Activated T-cell treated with anti-CD3 and anti-CD28 coated beads, Interleukin-2, amount 50 U/mL, for 24 hours (primary cell): ENCODE data around the gene MAPK8.
"Not testable (repeated sequence)": the region's sequence is repeated elsewhere in the genome, so short reads cannot be mapped to it uniquely, and the experiment has no call there.

Source experiments
- DNase-seq: peaks from one replicate; pipeline ENCODE4 v3.0.0-alpha.2; 2020
- H3K27ac Mint-ChIP-seq: 2 replicates; pipeline ENCODE4 v1.8.0; 2020; ENCODE audit warnings: mild to moderate bottlenecking, mixed read lengths
- H3K27me3 Mint-ChIP-seq: 2 replicates; pipeline ENCODE4 v1.8.0; 2020; ENCODE audit warnings: mixed read lengths
- H3K36me3 Mint-ChIP-seq: 2 replicates; pipeline ENCODE4 v1.8.0; 2020; ENCODE audit warnings: low read depth, mixed read lengths
- H3K4me1 Mint-ChIP-seq: 2 replicates; pipeline ENCODE4 v1.8.0; 2020; ENCODE audit warnings: low read depth, mixed read lengths
- H3K4me3 Mint-ChIP-seq: 2 replicates; pipeline ENCODE4 v1.8.0; 2020; ENCODE audit warnings: mild to moderate bottlenecking, moderate library complexity, mixed read lengths
- H3K9me3 Mint-ChIP-seq: 2 replicates; pipeline ENCODE4 v1.8.0; 2020; ENCODE audit warnings: mixed read lengths

Gene MAPK8

GRCh38 chr10:48418189-48418788, 111.8 kb downstream of the MAPK8 start:
- Mint-ChIP-seq H3K4me1 (no peaks in the 10 kb centered on the region), H3K36me3 (peaks cover 41% of the 10 kb centered on the region), H3K27me3 (no peaks in the 10 kb centered on the region), H3K27ac (no peak overlapping the region), H3K4me3 (no peak overlapping the region), H3K9me3 (no peaks in the 10 kb centered on the region)
- no peak for DNase-seq

GRCh38 chr10:48419714-48420113, 113.2 kb downstream of the MAPK8 start:
- H3K4me1 Mint-ChIP-seq: no peaks in the 10 kb centered on the region
- no peaks in the 10 kb centered on the region for H3K27me3 Mint-ChIP-seq
- no peak overlapping the region for H3K4me3 Mint-ChIP-seq
- H3K27ac Mint-ChIP-seq: no peak overlapping the region
- no peaks in the 10 kb centered on the region for H3K9me3 Mint-ChIP-seq
- peaks cover 43% of the 10 kb centered on the region for H3K36me3 Mint-ChIP-seq
- no peak for DNase-seq

- not testable (repeated sequence) for DNase-seq, H3K4me3 Mint-ChIP-seq, H3K9me3 Mint-ChIP-seq, H3K4me1 Mint-ChIP-seq, H3K27me3 Mint-ChIP-seq, H3K27ac Mint-ChIP-seq
- H3K36me3 Mint-ChIP-seq: peaks cover 39% of the 10 kb centered on the region
Measured at GRCh38 chr10:48421862-48422261, 115.4 kb downstream of the MAPK8 start.

GRCh38 chr10:48423884-48424283, 117.4 kb downstream of the MAPK8 start:
- no peaks in the 10 kb centered on the region for H3K27me3 Mint-ChIP-seq
- no peaks in the 10 kb centered on the region for H3K9me3 Mint-ChIP-seq
- H3K27ac Mint-ChIP-seq: no peak overlapping the region
- H3K36me3 Mint-ChIP-seq: peaks cover 51% of the 10 kb centered on the region
- no peak overlapping the region for H3K4me3 Mint-ChIP-seq
- H3K4me1 Mint-ChIP-seq: no peaks in the 10 kb centered on the region
- DNase-seq: no peak

GRCh38 chr10:48428896-48429295, 122.4 kb downstream of the MAPK8 start:
- no peaks in the 10 kb centered on the region for H3K9me3 Mint-ChIP-seq
- no peak for DNase-seq
- H3K27me3 Mint-ChIP-seq: no peaks in the 10 kb centered on the region
- H3K4me1 Mint-ChIP-seq: no peaks in the 10 kb centered on the region
- H3K36me3 Mint-ChIP-seq: peaks cover 61% of the 10 kb centered on the region
- H3K4me3 Mint-ChIP-seq: no peak overlapping the region
- no peak overlapping the region for H3K27ac Mint-ChIP-seq

- Mint-ChIP-seq H3K27ac (no peak overlapping the region), H3K9me3 (no peaks in the 10 kb centered on the region), H3K4me1 (no peaks in the 10 kb centered on the region), H3K27me3 (no peaks in the 10 kb centered on the region), H3K4me3 (no peak overlapping the region), H3K36me3 (peaks cover 63% of the 10 kb centered on the region)
- no peak for DNase-seq
Measured at GRCh38 chr10:48429309-48429708, 122.8 kb downstream of the MAPK8 start.

- H3K4me3 Mint-ChIP-seq: no peak overlapping the region
- no peak for DNase-seq
- H3K9me3 Mint-ChIP-seq: no peaks in the 10 kb centered on the region
- peaks cover 66% of the 10 kb centered on the region for H3K36me3 Mint-ChIP-seq
- H3K27me3 Mint-ChIP-seq: no peaks in the 10 kb centered on the region
- no peak overlapping the region for H3K27ac Mint-ChIP-seq
- no peaks in the 10 kb centered on the region for H3K4me1 Mint-ChIP-seq
Measured at GRCh38 chr10:48430402-48430993, 124.0 kb downstream of the MAPK8 start.

GRCh38 chr10:48431871-48432270, 125.4 kb downstream of the MAPK8 start:
- DNase-seq: no peak
- no peak overlapping the region for H3K27ac Mint-ChIP-seq
- peaks cover 65% of the 10 kb centered on the region for H3K36me3 Mint-ChIP-seq
- H3K27me3 Mint-ChIP-seq: no peaks in the 10 kb centered on the region
- no peaks in the 10 kb centered on the region for H3K9me3 Mint-ChIP-seq
- no peak overlapping the region for H3K4me3 Mint-ChIP-seq
- no peaks in the 10 kb centered on the region for H3K4me1 Mint-ChIP-seq

GRCh38 chr10:48437546-48437945, 131.1 kb downstream of the MAPK8 start:
- no peaks in the 10 kb centered on the region for H3K4me1 Mint-ChIP-seq
- peaks cover 36% of the 10 kb centered on the region for H3K36me3 Mint-ChIP-seq
- H3K27me3 Mint-ChIP-seq: no peaks in the 10 kb centered on the region
- H3K27ac Mint-ChIP-seq: no peak overlapping the region
- H3K9me3 Mint-ChIP-seq: no peaks in the 10 kb centered on the region
- H3K4me3 Mint-ChIP-seq: no peak overlapping the region
- DNase-seq: no peak

- H3K9me3 Mint-ChIP-seq: no peaks in the 10 kb centered on the region
- no peak for DNase-seq
- H3K4me1 Mint-ChIP-seq: no peaks in the 10 kb centered on the region
- H3K36me3 Mint-ChIP-seq: peaks cover 26% of the 10 kb centered on the region
- no peak overlapping the region for H3K27ac Mint-ChIP-seq
- H3K27me3 Mint-ChIP-seq: no peaks in the 10 kb centered on the region
- H3K4me3 Mint-ChIP-seq: no peak overlapping the region
Measured at GRCh38 chr10:48439031-48439430, 132.6 kb downstream of the MAPK8 start.

GRCh38 chr10:48439581-48440041, 133.1 kb downstream of the MAPK8 start:
- peaks cover 20% of the 10 kb centered on the region for H3K36me3 Mint-ChIP-seq
- H3K4me3 Mint-ChIP-seq: no peak overlapping the region
- no peaks in the 10 kb centered on the region for H3K4me1 Mint-ChIP-seq
- no peaks in the 10 kb centered on the region for H3K9me3 Mint-ChIP-seq
- H3K27ac Mint-ChIP-seq: no peak overlapping the region
- DNase-seq: no peak
- H3K27me3 Mint-ChIP-seq: no peaks in the 10 kb centered on the region

GRCh38 chr10:48440771-48441170, 134.3 kb downstream of the MAPK8 start:
- no peaks in the 10 kb centered on the region for H3K4me1 Mint-ChIP-seq
- H3K9me3 Mint-ChIP-seq: no peaks in the 10 kb centered on the region
- DNase-seq: no peak
- H3K4me3 Mint-ChIP-seq: no peak overlapping the region
- peaks cover 16% of the 10 kb centered on the region for H3K36me3 Mint-ChIP-seq
- H3K27me3 Mint-ChIP-seq: no peaks in the 10 kb centered on the region
- H3K27ac Mint-ChIP-seq: no peak overlapping the region

GRCh38 chr10:48442090-48442808, 135.8 kb downstream of the MAPK8 start:
- Mint-ChIP-seq H3K4me3 (no peak overlapping the region), H3K36me3 (peaks cover 10% of the 10 kb centered on the region), H3K4me1 (no peaks in the 10 kb centered on the region), H3K27me3 (no peaks in the 10 kb centered on the region), H3K27ac (no peak overlapping the region), H3K9me3 (no peaks in the 10 kb centered on the region)
- no peak for DNase-seq

GRCh38 chr10:48442809-48443177, 136.3 kb downstream of the MAPK8 start:
- DNase-seq: no peak
- Mint-ChIP-seq H3K36me3 (peaks cover 5% of the 10 kb centered on the region), H3K4me3 (no peak overlapping the region), H3K4me1 (no peaks in the 10 kb centered on the region), H3K9me3 (no peaks in the 10 kb centered on the region), H3K27ac (no peak overlapping the region), H3K27me3 (no peaks in the 10 kb centered on the region)

GRCh38 chr10:48444266-48444665, 137.8 kb downstream of the MAPK8 start:
- H3K27me3 Mint-ChIP-seq: peaks cover 2% of the 10 kb centered on the region
- peak; percentile 21 for DNase-seq
- no peak overlapping the region for H3K4me3 Mint-ChIP-seq
- no peaks in the 10 kb centered on the region for H3K4me1 Mint-ChIP-seq
- H3K27ac Mint-ChIP-seq: no peak overlapping the region
- H3K9me3 Mint-ChIP-seq: no peaks in the 10 kb centered on the region
- no peaks in the 10 kb centered on the region for H3K36me3 Mint-ChIP-seq
